Superior temporal gyrus (tissue), 1 donor: Measurements from ENCODE around the gene GPX2.

Source experiments
- DNase-seq: peaks from one replicate; pipeline ENCODE4 v3.0.0-alpha.2; 2016; ENCODE audit errors: extremely low spot score

Gene GPX2

GRCh38 chr14:64960762-64961276 is 18.3 kb upstream of the GPX2 start:
- no peak for DNase-seq

DNA sequence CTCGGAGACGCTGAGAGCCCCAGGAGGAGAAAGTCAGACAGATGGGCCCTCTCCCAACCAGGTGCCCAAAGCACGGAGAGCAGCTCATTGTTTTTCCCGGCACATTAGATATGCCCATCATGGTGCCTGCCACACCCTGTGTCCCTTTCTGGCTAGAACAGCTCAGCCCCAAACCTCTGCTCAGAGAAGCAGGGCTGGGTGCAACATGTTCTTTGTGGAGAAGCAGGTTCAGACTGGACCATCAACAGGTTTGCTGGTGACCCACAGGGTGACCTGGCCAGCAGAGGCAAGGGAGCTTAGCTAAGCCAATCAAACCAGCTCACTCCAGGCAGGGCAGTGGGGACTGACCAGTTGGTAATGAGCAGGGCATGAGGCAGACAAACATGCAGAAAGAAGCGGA is 16.2 kb upstream of the GPX2 start:
- no peak for DNase-seq

DNA sequence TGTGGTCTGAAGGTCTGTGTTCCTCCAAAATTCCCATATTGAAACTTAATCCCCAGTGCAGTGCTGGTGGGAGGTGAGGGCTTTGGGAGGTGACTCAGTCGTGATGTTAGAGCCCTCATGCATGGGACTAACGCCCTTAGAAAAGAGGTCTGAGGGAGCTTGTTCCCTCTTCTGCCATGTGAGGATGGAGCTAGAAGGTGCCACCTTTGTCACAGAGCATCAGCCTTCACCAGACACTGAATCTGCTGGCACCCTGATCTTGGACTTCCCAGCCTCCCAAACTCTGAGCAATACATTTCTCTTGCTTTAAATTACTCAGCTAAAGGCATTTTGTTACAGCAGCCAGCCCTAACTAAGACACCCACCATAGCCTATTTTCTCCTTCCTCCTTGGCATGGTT is 15.7 kb upstream of the GPX2 start:
- DNase-seq: no peak

DNA sequence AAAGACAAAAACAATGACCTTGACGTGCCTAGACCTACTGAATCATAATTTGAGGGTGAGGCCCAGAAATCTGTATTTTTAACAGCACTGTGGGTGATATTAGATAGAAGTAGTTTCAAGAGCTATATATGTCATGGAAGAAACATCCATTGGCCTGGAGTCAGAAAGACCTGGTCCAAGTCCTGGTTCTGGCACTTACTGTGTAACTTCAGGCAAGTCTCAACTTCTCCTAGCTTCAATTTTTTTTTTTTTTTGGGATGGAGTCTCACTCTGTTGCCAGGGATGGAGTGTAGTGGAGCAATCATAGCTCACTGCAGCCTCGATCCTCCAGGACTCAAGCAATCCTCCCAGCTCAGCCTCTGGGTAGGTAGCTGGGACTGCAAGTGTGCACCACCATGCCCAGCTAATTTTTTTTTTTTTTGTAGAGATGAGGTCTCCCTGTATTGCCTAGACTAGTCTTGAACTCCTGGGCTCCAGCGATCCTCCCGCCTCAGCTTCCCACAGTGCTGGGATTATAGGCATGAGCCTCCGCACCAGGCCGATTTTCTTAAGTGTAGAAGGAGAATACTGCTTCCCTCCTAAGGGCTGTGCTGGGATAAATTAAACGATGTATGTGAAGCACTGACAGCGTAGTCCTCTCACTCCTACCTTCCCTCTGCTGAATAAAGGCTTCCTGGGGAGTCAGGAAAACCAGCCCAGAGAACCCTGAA is 14.3 kb upstream of the GPX2 start:
- no peak for DNase-seq

DNA sequence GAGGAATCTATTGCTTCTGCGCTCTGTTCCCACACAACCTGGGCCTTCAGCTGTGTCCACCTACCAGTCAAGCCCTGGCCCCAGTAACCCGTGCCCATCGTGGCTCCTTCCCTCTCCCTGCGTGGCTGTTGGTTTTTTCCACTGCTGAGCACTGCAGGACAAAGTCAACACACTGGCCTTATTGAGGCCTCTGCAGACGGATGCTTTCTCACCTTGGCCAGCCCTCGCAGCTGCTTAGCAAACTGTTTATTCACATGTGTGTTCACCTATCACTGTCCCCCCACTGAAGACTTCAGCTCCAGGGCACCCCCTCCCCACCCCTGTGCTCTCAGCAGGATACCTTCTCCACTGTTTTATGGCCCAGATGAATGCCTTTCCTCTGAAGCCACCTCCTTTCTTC is 12.8 kb upstream of the GPX2 start:
- no peak for DNase-seq

DNA sequence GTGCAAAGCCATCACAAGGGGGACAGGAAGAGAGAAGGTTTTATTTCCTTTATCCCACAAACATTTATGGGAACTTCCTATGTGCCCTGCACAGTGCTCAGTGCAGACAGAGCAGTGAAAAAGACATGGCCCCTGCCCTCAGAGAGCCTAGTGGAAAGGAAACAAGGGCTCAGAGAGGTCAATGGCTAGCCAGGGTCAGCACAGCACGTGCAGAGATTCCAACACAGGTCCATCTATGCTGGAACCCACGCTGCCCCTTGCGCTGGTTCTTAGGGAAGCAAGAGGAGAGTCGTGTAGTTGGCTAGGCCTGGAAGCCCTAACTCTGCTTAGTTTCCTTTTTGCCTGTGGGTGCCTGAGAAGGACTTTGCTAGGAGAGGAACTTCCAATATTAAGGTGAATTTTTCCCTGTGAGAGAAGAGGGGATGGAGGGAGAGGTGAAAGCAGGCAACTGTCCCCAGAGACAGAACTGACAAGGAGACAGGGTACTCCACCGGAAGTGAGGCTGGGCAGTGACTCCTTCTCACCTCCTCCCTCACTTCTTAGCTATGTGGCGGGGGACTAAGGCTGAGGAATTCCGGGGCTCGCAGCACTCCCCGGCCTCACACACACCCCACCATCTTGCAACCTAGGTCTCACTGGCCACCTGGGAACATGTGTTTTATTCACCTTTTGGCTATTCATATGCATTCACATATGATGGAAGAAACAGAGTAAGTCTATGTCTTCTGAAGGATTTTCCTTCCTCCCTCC is 12.1 kb upstream of the GPX2 start:
- no peak for DNase-seq

- DNase-seq: no peak
Measured at GRCh38 chr14:64953661-64954060, 11.1 kb upstream of the GPX2 start.

GRCh38 chr14:64953310-64953654 is 10.7 kb upstream of the GPX2 start:
- no peak for DNase-seq

DNA sequence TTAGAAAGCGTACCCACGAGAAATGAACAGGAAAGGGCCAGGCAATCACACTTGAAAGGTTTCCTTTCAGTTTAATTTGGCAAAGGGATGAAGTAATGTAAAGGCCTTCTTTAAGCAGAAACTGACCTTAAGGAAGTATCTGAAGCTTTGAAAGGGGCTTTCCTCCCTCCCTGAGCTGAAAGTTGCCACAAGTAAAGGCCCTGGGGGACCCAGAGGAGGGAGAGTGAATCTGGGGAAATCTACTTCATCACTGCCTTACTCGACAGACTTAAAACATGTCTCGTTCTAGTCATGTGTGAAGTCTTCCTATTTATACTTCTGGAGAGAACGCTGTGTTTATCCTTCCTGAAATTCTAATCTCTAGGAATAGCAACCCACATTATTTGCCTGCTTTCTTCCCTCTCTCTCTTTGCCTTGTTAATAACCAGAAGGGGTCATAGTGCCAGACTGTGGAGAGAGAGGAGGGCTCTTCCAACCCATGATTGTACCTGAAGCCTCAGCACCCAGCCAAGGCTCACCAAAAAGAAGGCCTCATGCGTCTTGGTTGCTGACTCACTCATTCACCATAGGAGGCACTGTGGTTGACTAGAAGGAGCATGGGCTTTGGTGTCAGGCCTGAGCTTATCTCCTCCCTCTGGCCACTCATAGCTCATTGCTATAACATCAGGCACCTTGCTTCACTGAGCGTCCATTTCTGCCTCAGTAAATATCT is 10.2 kb upstream of the GPX2 start:
- DNase-seq: peak; percentile 44

DNA sequence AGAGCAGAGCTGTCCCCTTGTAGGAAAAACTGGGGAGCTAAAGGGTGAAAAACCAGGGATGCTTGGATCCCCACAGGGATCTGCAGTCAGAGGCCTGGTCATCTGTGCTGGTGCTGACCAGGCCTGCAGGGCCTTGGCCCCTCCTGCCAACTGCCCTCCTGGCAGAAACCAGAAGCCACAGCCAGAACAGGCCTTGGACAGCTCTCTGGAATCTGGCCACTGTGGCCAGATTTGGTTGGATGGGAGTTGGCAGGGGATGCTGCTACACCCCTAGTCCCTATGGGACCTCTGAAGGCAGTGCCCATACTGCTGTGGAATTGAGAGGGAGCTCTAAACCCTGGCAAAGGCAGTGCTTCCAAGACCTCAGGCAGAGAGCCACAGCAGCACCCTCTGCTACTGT is 9.2 kb upstream of the GPX2 start:
- DNase-seq: no peak

- no peak for DNase-seq
Measured at GRCh38 chr14:64951291-64951690, 8.7 kb upstream of the GPX2 start.

DNA sequence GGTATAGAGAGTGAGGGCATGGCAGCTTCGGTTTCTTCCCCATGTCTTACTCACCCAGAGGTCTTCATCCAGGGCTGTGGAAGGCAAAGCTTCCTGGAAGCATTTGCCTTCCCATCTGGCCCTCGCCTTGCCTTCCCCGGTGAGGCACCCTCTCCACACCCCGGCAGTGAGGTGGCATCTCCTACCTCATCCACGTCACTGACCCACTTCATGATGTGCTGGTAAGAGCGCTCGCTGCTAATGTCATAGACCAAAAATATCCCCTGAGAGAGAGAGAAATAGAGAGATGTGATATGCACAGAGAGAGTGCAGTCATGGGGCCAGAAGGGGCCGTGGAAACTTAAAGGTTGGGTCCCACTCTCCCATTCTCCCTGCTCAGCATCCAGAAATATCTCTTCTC is 8.3 kb upstream of the GPX2 start:
- no peak for DNase-seq

- DNase-seq: no peak
Measured at GRCh38 chr14:64948612-64949210, 6.2 kb upstream of the GPX2 start.

DNA sequence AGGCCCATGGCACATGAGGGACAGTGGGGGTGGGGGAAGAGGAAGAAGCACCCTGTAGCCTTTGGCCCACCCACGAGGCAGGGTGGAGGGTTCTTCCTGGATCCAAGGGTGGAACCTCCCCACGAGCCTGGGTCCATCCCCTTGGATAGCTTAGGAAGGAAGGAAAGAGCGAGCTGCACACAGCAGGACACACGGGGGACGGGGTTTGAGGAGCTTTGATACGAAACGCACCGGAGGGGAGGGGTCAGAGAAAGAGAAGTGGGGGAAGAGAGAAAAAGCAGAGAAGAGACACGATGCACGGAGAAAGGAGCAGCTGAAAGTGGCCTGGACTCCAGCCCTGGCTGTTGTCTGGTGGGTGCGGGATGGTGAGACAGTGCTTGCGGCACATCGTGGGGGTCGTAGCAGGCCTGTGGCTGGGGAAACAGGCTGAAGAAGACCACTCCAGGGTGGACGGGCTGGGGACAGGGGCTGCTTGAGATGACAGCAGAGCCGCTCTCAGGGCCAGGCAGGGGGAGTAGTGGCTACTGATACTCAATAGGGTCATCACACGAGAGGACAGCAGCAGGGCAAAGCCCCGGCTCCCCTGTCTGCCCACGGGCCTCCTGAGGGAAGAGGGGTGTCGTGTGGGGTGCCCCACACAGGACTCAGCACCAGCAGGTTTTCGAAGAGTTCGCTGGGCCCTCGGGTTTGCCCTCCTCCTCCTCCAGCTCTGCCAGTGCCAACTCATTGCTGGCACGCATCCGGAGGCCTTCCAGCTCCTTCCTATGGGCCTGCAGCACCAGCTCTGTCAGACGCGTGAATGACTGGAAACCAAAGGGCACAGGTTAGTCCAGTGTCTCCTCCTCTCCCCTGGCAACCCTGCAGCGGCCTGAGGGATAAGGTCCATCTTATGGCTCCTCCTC is 5.4 kb upstream of the GPX2 start:
- DNase-seq: no peak

GRCh38 chr14:64946310-64947045 is 3.9 kb upstream of the GPX2 start:
- no peak for DNase-seq

GRCh38 chr14:64945431-64946178 is 3.1 kb upstream of the GPX2 start:
- no peak for DNase-seq

GRCh38 chr14:64944861-64945260 is 2.3 kb upstream of the GPX2 start:
- DNase-seq: no peak

DNA sequence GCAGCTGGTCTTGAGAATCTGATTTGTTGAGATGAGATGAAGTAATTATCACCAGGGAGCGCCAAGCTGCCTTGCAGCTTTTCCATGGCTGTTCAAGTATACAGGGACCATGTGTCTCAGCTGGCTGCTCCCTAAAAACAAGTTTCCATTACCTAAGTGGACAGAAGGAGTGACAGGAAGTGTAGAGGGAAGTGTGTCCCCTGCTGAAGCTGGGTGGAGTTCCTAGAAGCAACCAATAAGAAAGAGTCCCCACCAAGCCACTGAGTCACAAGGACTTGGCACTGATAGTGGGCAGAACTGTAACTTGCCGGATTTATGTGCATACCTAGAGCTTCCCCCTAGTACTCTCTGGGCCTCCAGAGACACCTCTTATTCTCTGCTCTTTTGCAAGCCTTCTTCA is 1.5 kb upstream of the GPX2 start:
- no peak for DNase-seq

GRCh38 chr14:64943556-64943955 is 1.0 kb upstream of the GPX2 start:
- no peak for DNase-seq

GRCh38 chr14:64940336-64940910 is 2.1 kb downstream of the GPX2 start:
- no peak for DNase-seq
